Kidney capillary endothelial cell (primary cell): ENCODE measurements around the gene PPP1R3F.

Source experiments
- DNase-seq: peaks from one replicate; pipeline ENCODE4 v3.0.0-alpha.2; 2018; ENCODE audit warnings: low spot score

PPP1R3F gene

GRCh38 chrX:49249071-49249470 lies 20.5 kb upstream of the PPP1R3F start:
- no peak for DNase-seq

GRCh38 chrX:49249616-49250015 lies 20.0 kb upstream of the PPP1R3F start:
- no peak for DNase-seq

- DNase-seq = no peak
Measured at GRCh38 chrX:49250066-49250465, 19.5 kb upstream of the PPP1R3F start.

- no peak for DNase-seq
Measured at GRCh38 chrX:49250578-49250977, 19.0 kb upstream of the PPP1R3F start.

GRCh38 chrX:49251325-49251724 lies 18.3 kb upstream of the PPP1R3F start:
- DNase-seq = no peak

- DNase-seq = no peak
Measured at GRCh38 chrX:49254639-49255038, 15.0 kb upstream of the PPP1R3F start.

GRCh38 chrX:49256268-49256995 lies 13.2 kb upstream of the PPP1R3F start:
- DNase-seq = no peak

GRCh38 chrX:49257074-49257790 lies 12.4 kb upstream of the PPP1R3F start:
- DNase-seq = no peak

GRCh38 chrX:49257846-49258748 lies 11.5 kb upstream of the PPP1R3F start:
- DNase-seq = no peak

GRCh38 chrX:49258749-49259124 lies 10.9 kb upstream of the PPP1R3F start:
- no peak for DNase-seq

- no peak for DNase-seq
Measured at GRCh38 chrX:49260221-49260985, 9.2 kb upstream of the PPP1R3F start.

- DNase-seq = no peak
Measured at GRCh38 chrX:49262603-49263002, 7.0 kb upstream of the PPP1R3F start.

GRCh38 chrX:49263631-49264030 lies 6.0 kb upstream of the PPP1R3F start:
- no peak for DNase-seq

- no peak for DNase-seq
Measured at GRCh38 chrX:49264460-49264859, 5.1 kb upstream of the PPP1R3F start, which contains the start of gene FOXP3. Gene FOXP3, minus strand, starts transcription at chrX:49264710. Its CDS starts 6,205 bp downstream, at chrX:49258505.

GRCh38 chrX:49266523-49267445 lies 2.8 kb upstream of the PPP1R3F start:
- no peak for DNase-seq

GRCh38 chrX:49268702-49269009 lies 937 bp upstream of the PPP1R3F start:
- DNase-seq = no peak

- peak; percentile 91 for DNase-seq
Measured at GRCh38 chrX:49269010-49269766, 405 bp upstream of the PPP1R3F start.

GRCh38 chrX:49270249-49270921 lies 792 bp downstream of the PPP1R3F start:
- no peak for DNase-seq

- no peak for DNase-seq
Measured at GRCh38 chrX:49271341-49271740, 1.7 kb downstream of the PPP1R3F start.

- DNase-seq = no peak
Measured at GRCh38 chrX:49272421-49272820, 2.8 kb downstream of the PPP1R3F start.
